Stimulated activated naive CD8-positive, alpha-beta T cell treated with anti-CD3 and anti-CD28 coated beads, Interleukin-15, amount 100 ng/mL, for 72 hours (primary cell): Measurements from ENCODE around the gene NFATC1.

Experiments used
- ATAC-seq: fragments of 150-1000 bp; cut with Tn5 transposase; 2 replicates; pipeline ENCODE4 v1.10.0; 2021; ENCODE audit warnings: mild to moderate bottlenecking, moderate library complexity
- DNase-seq, 2 donors: peaks; one replicate each; pipeline ENCODE4 v3.0.0; 2021 to 2022
- H3K27ac Mint-ChIP-seq, 2 donors: one replicate each; pipeline ENCODE4 v1.8.0; 2022; ENCODE audit warnings: mild to moderate bottlenecking in 2 of 2, mixed read lengths in 2 of 2, moderate library complexity in 2 of 2
- H3K27me3 Mint-ChIP-seq: one replicate; pipeline ENCODE4 v1.8.0; 2022; ENCODE audit warnings: mixed read lengths
- H3K4me1 Mint-ChIP-seq: one replicate; pipeline ENCODE4 v1.8.0; 2022; ENCODE audit warnings: mild to moderate bottlenecking, mixed read lengths
- H3K4me3 Mint-ChIP-seq, 2 donors: one replicate each; pipeline ENCODE4 v1.8.0; 2022; ENCODE audit warnings: mild to moderate bottlenecking in 2 of 2, mixed read lengths in 2 of 2, moderate library complexity in 1 of 2
- H3K9me3 Mint-ChIP-seq, 2 donors: one replicate each; pipeline ENCODE4 v1.8.0; 2022; ENCODE audit warnings: mixed read lengths in 2 of 2

Gene NFATC1

GRCh38 chr18:79506191-79507075, 110.7 kb downstream of the NFATC1 start:
- H3K27ac Mint-ChIP-seq = peak overlapping the region; percentile 94 to 96
- H3K9me3 Mint-ChIP-seq = no peaks in the 10 kb centered on the region
- H3K4me3 Mint-ChIP-seq = peak overlapping the region; percentile 75 to 77
- DNase-seq = no peak
- no peaks in the 10 kb centered on the region for H3K27me3 Mint-ChIP-seq
- peak; percentile 17 for ATAC-seq
- H3K4me1 Mint-ChIP-seq = peaks cover 78% of the 10 kb centered on the region

DNA sequence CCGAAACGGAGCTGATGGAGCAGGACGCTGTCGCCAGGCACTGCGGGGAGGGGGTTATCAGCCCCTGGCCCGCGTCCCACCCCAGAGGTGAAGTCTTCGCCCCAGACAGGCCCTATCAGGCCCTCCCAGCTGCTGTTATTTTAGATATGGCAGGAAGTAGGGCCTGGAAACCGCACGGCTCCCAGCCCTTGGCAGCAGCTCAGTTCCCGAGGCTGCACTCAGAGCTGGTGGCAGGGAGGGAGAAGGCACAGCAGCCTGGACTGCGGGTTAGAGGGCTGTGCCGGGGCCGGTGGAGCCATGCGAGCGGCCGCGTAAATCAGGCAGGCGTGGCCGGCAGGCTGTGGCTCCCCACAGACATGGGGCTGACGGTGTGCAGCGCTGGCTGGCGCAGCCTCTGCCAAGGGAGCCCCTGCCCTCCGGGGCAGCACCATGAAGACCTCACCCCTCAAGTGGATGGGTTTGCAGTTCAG, 111.4 kb downstream of the NFATC1 start:
- Mint-ChIP-seq H3K4me1 (peaks cover 82% of the 10 kb centered on the region), H3K9me3 (no peaks in the 10 kb centered on the region)
- ATAC-seq = peak; percentile 64

DNA sequence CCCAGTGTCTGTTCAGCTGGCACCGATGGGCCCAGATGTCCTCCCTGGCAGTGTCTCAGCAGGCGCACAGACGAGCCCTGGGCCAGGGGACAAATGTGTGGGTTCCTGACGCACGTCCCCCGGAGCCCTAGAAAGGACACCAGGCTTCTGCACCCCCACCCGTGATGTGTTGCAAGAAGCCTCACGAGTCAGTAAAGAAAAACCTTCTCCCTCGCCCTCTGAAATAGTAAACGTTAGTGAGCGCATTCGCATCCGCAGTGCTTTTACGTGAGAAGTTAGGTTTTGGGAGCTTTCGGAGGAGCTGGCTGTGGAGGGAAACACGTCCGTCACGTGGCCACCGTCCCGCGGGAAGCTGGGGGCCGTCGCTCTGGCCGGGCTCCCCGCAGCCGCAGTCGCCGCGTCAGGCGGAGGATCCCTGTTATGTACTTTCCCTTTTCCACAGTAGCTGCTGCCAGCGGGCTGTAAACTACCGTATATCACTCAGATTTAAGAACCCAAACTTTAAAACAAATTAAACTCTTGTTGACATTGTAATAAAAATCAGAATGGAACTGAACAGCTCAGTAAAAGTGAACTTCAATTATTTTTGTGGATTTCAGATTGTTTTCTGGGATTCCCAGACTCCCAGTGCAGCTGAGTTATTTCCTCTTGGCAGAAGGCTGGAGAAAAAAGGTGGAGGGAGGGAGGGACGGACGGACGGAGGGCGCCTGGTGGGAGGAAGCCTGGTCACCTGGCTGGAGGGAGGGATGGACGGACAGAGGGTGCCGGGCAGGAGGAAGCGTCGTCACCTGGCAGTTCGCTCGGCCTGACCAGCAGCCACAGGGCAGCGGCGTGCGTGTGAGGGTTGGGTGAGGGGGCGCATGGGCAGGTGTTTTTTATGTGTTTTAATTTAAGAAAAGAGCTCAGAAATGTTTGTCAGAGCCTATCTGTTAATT, 112.1 kb downstream of the NFATC1 start:
- Mint-ChIP-seq H3K27ac (peak overlapping the region; percentile 94 to 96), H3K9me3 (no peaks in the 10 kb centered on the region), H3K27me3 (no peaks in the 10 kb centered on the region), H3K4me3 (peak overlapping the region; percentile 75 to 77), H3K4me1 (peaks cover 75% of the 10 kb centered on the region)
- DNase-seq (peak in 1 of 2 donors; percentile 32), ATAC-seq (peak; percentile 49)

More for the DNA sequence above, 111.4 kb downstream of the NFATC1 start:
- Mint-ChIP-seq H3K27me3 (no peaks in the 10 kb centered on the region), H3K27ac (peak overlapping the region; percentile 94 to 96), H3K4me3 (peak overlapping the region; percentile 75 to 77)
- peak in 1 of 2 donors; percentile 36 for DNase-seq

- Mint-ChIP-seq H3K9me3 (no peaks in the 10 kb centered on the region), H3K4me3 (peak overlapping the region; percentile 75 to 77), H3K27me3 (no peaks in the 10 kb centered on the region), H3K27ac (peak overlapping the region; percentile 44 to 94), H3K4me1 (peaks cover 71% of the 10 kb centered on the region)
- ATAC-seq = no peak
- DNase-seq = no peak
Observed at GRCh38 chr18:79508565-79509535, 113.1 kb downstream of the NFATC1 start.

DNA sequence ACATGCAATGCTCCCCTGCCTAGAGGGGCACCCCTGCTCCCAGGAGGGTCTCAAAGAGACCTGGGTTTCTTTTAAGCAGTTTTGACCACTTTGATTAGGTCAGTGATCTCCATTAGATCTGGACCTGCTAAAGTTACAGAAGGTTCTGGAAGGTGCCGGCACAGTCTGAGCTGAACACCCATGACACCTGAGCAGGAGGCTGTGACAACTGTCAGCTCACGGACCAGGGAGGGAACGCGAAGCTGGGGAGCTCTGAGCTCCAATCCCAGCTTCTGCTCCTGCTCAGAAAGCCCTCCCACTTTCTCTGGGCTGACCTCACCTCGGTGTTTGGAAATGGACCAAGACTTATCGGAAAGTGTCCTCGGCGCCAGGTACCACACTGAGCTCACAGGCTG, 113.8 kb downstream of the NFATC1 start:
- Mint-ChIP-seq H3K27me3 (no peaks in the 10 kb centered on the region), H3K9me3 (no peaks in the 10 kb centered on the region), H3K4me1 (peaks cover 64% of the 10 kb centered on the region), H3K27ac (peak overlapping the region in 1 of 2 donors; percentile 27), H3K4me3 (no peak overlapping the region)
- ATAC-seq (no peak), DNase-seq (no peak)

GRCh38 chr18:79510046-79510685, 114.4 kb downstream of the NFATC1 start:
- no peak for ATAC-seq
- H3K4me3 Mint-ChIP-seq = no peak overlapping the region
- DNase-seq = no peak
- no peaks in the 10 kb centered on the region for H3K9me3 Mint-ChIP-seq
- no peak overlapping the region for H3K27ac Mint-ChIP-seq
- H3K27me3 Mint-ChIP-seq = no peaks in the 10 kb centered on the region
- peaks cover 61% of the 10 kb centered on the region for H3K4me1 Mint-ChIP-seq

- Mint-ChIP-seq H3K4me3 (no peak overlapping the region), H3K4me1 (peaks cover 61% of the 10 kb centered on the region), H3K9me3 (no peaks in the 10 kb centered on the region), H3K27ac (no peak overlapping the region), H3K27me3 (no peaks in the 10 kb centered on the region)
- ATAC-seq (no peak), DNase-seq (no peak)
Observed at GRCh38 chr18:79510731-79511241, 115.1 kb downstream of the NFATC1 start.

DNA sequence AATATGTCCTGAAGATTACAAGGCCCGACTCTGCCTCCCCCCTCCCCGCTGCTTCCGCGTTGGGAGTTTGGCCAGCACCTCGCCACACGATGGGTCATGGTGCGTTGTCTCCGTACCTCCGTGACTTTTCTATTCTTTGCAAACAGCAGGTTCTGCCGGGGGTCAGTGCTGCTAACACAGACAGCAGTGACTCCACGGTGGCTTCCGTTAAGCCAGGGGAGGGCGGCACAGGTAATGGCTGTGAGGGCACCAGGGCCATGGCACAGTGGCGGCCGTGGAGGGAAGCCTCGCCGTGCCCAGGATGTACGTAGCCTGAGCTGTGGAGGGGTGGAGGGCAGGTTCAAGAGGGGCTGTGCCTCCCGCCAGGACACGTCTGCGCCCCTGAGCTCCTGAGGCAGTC, 115.5 kb downstream of the NFATC1 start:
- ATAC-seq = no peak
- Mint-ChIP-seq H3K9me3 (no peaks in the 10 kb centered on the region), H3K27ac (no peak overlapping the region), H3K27me3 (no peaks in the 10 kb centered on the region), H3K4me3 (no peak overlapping the region), H3K4me1 (peaks cover 61% of the 10 kb centered on the region)
- DNase-seq = no peak

GRCh38 chr18:79511671-79512301, 116.1 kb downstream of the NFATC1 start:
- peaks cover 61% of the 10 kb centered on the region for H3K4me1 Mint-ChIP-seq
- no peak overlapping the region for H3K4me3 Mint-ChIP-seq
- peak in 1 of 2 donors; percentile 7 for DNase-seq
- ATAC-seq = no peak
- peak overlapping the region in 1 of 2 donors; percentile 65 for H3K27ac Mint-ChIP-seq
- H3K27me3 Mint-ChIP-seq = no peaks in the 10 kb centered on the region
- no peaks in the 10 kb centered on the region for H3K9me3 Mint-ChIP-seq

GRCh38 chr18:79512461-79513380, 117.0 kb downstream of the NFATC1 start:
- no peaks in the 10 kb centered on the region for H3K9me3 Mint-ChIP-seq
- no peaks in the 10 kb centered on the region for H3K27me3 Mint-ChIP-seq
- ATAC-seq (no peak), DNase-seq (peak in 1 of 2 donors; percentile 7)
- no peak overlapping the region for H3K27ac Mint-ChIP-seq
- H3K4me1 Mint-ChIP-seq = peaks cover 61% of the 10 kb centered on the region
- no peak overlapping the region for H3K4me3 Mint-ChIP-seq

DNA sequence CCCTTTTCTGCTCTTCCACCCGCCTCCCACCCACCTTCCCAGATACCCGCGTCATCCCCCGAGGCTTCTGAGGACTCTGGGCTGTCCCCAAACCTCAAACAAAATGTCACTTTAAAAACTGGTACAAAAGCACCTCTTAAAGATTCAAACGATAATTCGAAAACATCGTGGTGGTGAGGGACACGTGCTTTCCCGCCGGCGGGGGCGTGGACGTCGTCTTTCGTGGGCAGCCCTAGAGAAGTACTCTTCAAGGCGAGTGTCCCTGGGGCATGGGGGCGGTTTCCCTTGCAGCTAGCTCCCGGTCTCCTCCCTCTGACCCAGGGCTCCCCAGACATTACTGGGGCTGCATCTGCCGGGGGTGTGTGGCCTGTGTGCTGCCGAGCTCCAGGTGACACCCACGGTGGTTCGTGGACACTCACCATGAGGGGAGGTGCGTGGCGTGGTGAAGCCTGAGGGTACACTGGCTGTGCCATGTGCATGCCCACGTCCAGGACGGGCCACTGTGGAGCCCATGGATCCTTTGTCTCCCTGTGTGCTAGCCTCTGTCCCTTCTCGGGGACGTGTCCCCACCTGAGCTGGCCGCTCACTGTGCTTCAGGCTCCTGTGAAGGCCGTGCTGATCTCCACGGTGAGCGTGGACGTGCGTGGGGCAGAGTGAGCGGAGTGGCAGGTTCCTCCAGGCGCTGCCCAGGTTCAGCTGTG, 117.8 kb downstream of the NFATC1 start:
- peaks cover 61% of the 10 kb centered on the region for H3K4me1 Mint-ChIP-seq
- DNase-seq = peak in 1 of 2 donors; percentile 8
- no peak overlapping the region for H3K4me3 Mint-ChIP-seq
- ATAC-seq = no peak
- H3K27ac Mint-ChIP-seq = no peak overlapping the region
- no peaks in the 10 kb centered on the region for H3K9me3 Mint-ChIP-seq
- H3K27me3 Mint-ChIP-seq = no peaks in the 10 kb centered on the region

DNA sequence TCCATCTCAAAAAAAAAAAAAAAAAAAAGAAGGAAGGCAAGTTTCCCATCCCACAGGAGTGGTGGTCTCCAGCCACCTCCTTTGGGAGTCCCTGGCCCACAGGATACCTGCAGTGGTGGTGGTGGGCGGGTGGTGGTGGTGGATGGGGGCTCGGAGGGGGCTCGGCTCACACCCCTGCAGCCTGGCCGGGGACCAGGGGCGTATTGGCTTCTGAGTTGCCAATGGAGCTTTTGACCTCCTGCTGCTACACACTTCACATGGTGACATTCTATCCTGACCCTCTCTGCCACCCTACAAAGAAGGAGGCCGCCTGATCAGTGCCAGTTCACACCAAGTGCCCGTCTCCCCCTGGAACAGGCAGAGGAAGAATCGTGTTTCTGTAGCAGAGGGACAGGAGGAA, 119.6 kb downstream of the NFATC1 start:
- H3K4me3 Mint-ChIP-seq = peak overlapping the region; percentile 5 to 71
- H3K27ac Mint-ChIP-seq = peak overlapping the region; percentile 19 to 98
- H3K4me1 Mint-ChIP-seq = peaks cover 62% of the 10 kb centered on the region
- H3K27me3 Mint-ChIP-seq = no peaks in the 10 kb centered on the region
- no peak for ATAC-seq
- H3K9me3 Mint-ChIP-seq = no peaks in the 10 kb centered on the region
- peak in 1 of 2 donors; percentile 7 for DNase-seq
